ENCODE data around the gene PSD2. TPM values are rescaled to one million over a fixed set of nuclear protein-coding genes. Genes with fewer than 3 reads are reported as not detected.

The PSD2 gene
- total and polyA plus RNA-seq, 2 donors (not counting 1 experiment from before 2014, with no cell fraction given): 0.10 to 0.17 TPM

- Histone ChIP-seq H3K27me3 (replicated peaks in 1 of 4; ENCODE audit: control extremely low read depth in 1 of 4, control insufficient read depth in 3 of 4, insufficient read depth in 4 of 4, low read length in 3 of 4) (peaks cover 0 to 14% (median 4%) of the 10 kb centered on the region in 4 experiments), H3K4me2 (replicated peaks; ENCODE audit: low read depth, low read length, poor library complexity, severe bottlenecking) (peak overlapping the region; percentile 88), H3K27ac (ENCODE audit: low read length in 2 of 2) (no peak overlapping the region), H3K9ac (ENCODE audit: low read length) (peak overlapping the region; percentile 67), H3K79me2 (ENCODE audit: control insufficient read depth, insufficient read depth, low read length) (peaks cover 15% of the 10 kb centered on the region), H4K20me1 (ENCODE audit: control insufficient read depth, insufficient read depth, low read length, poor library complexity, severe bottlenecking) (no peaks in the 10 kb centered on the region), H2AFZ (ENCODE audit: insufficient read depth, low read depth, low read length, poor library complexity, severe bottlenecking) (peak overlapping the region; percentile 79), H3K4me3 (ENCODE audit: control extremely low read depth in 1 of 5, extremely low read depth in 1 of 5, insufficient read depth in 1 of 5, low read depth in 2 of 5, low read length in 4 of 5) (peak overlapping the region; percentile 17 to 66 (median 58)), H3K36me3 (replicated peaks in 1 of 2; ENCODE audit: control extremely low read depth in 1 of 2, control insufficient read depth in 1 of 2, extremely low read depth in 1 of 2, insufficient read depth in 2 of 2, low read length in 1 of 2) (no peaks in the 10 kb centered on the region), H3K9me3 (ENCODE audit: control extremely low read depth in 1 of 3, control insufficient read depth in 2 of 3, insufficient read depth in 1 of 3, low read length in 2 of 3) (no peaks in the 10 kb centered on the region), H3K4me1 (ENCODE audit: control insufficient read depth in 2 of 2, insufficient read depth in 2 of 2, low read length in 2 of 2) (peaks cover 24 to 26% of the 10 kb centered on the region in 2 donors)
- Mint-ChIP-seq H3K9me3 (ENCODE audit: insufficient read depth) (no peaks in the 10 kb centered on the region), H3K27me3 (peaks cover 7% of the 10 kb centered on the region), H3K4me3 (peak overlapping the region; percentile 86), H3K4me1 (peaks cover 31% of the 10 kb centered on the region), H3K27ac (peak overlapping the region; percentile 82)
- intact Hi-C loops (cut with micrococcal nuclease): loop anchor here (1.0 to 2.0 kb wide), 7 partner anchors 55 to 343 kb away; no protein-coding TSS in a partner anchor
- DNase-seq (peak; percentile 93), ATAC-seq (ENCODE audit: low read depth) (peak; percentile 79)
- 10% methylated on average over 36 of the region's 46 CpGs for WGBS (ENCODE audit: insufficient coverage)
- POLR2A ChIA-PET: interaction anchor here (0.5 to 1.8 kb wide), 16 partner anchors 18 to 133 kb away, joined by 3 to 22 read pairs (median 5); no protein-coding TSS in a partner anchor
- TF ChIP-seq EZH2 (IDR thresholded peaks at IDR 0.05; ENCODE audit: borderline replicate concordance, insufficient read depth, low read depth, low read length, poor library complexity, severe bottlenecking): no peak
- TF ChIP-seq CTCF (IDR thresholded peaks at IDR 0.05): peak; percentile 100
- CTCF ChIA-PET: interaction anchor here (0.6 to 15.3 kb wide), 44 partner anchors 9 to 496 kb away, joined by 3 to 479 read pairs (median 5); partner anchors contain the start of genes CXXC5 and DNAJC18
Observed at GRCh38 chr5:139765409-139766217, 30.0 kb upstream of the PSD2 start.

GRCh38 chr5:139767960-139768359, 27.6 kb upstream of the PSD2 start:
- CTCF ChIA-PET: interaction anchor here (0.6 to 15.3 kb wide), 14 partner anchors 8 to 346 kb away, joined by 3 to 479 read pairs (median 4); no protein-coding TSS in a partner anchor
- peaks cover 11% of the 10 kb centered on the region for H3K27me3 Mint-ChIP-seq
- intact Hi-C loops (cut with micrococcal nuclease): no loop called here

More at GRCh38 chr5:139767960-139768359, 27.6 kb upstream of the PSD2 start:
- no peaks in the 10 kb centered on the region for H3K9me3 Mint-ChIP-seq (ENCODE audit: insufficient read depth)
- POLR2A ChIA-PET: no interaction called here
- WGBS (ENCODE audit: insufficient coverage): 64% methylated on average over 3 of the region's 4 CpGs
- Histone ChIP-seq H2AFZ (ENCODE audit: insufficient read depth, low read depth, low read length, poor library complexity, severe bottlenecking) (no peak overlapping the region), H3K4me2 (replicated peaks; ENCODE audit: low read depth, low read length, poor library complexity, severe bottlenecking) (no peak overlapping the region), H3K27me3 (replicated peaks in 1 of 4; ENCODE audit: control extremely low read depth in 1 of 4, control insufficient read depth in 3 of 4, insufficient read depth in 4 of 4, low read length in 3 of 4) (peaks cover 0 to 14% (median 4%) of the 10 kb centered on the region in 4 experiments), H3K9ac (ENCODE audit: low read length) (no peak overlapping the region), H3K4me3 (ENCODE audit: control extremely low read depth in 1 of 5, extremely low read depth in 1 of 5, insufficient read depth in 1 of 5, low read depth in 2 of 5, low read length in 4 of 5) (no peak overlapping the region), H3K4me1 (ENCODE audit: control insufficient read depth in 2 of 2, insufficient read depth in 2 of 2, low read length in 2 of 2) (peaks cover 24 to 26% of the 10 kb centered on the region in 2 donors), H4K20me1 (ENCODE audit: control insufficient read depth, insufficient read depth, low read length, poor library complexity, severe bottlenecking) (no peaks in the 10 kb centered on the region), H3K9me3 (ENCODE audit: control extremely low read depth in 1 of 3, control insufficient read depth in 2 of 3, insufficient read depth in 1 of 3, low read length in 2 of 3) (no peaks in the 10 kb centered on the region), H3K79me2 (ENCODE audit: control insufficient read depth, insufficient read depth, low read length) (peaks cover 15% of the 10 kb centered on the region), H3K27ac (ENCODE audit: low read length in 2 of 2) (no peak overlapping the region), H3K36me3 (replicated peaks in 1 of 2; ENCODE audit: control extremely low read depth in 1 of 2, control insufficient read depth in 1 of 2, extremely low read depth in 1 of 2, insufficient read depth in 2 of 2, low read length in 1 of 2) (no peaks in the 10 kb centered on the region)
- H3K4me3 Mint-ChIP-seq: no peak overlapping the region
- no peak for TF ChIP-seq CTCF (IDR thresholded peaks at IDR 0.05)
- TF ChIP-seq EZH2 (IDR thresholded peaks at IDR 0.05; ENCODE audit: borderline replicate concordance, insufficient read depth, low read depth, low read length, poor library complexity, severe bottlenecking): no peak
- DNase-seq: no peak
- ATAC-seq (ENCODE audit: low read depth): no peak
- no peak overlapping the region for H3K27ac Mint-ChIP-seq
- H3K4me1 Mint-ChIP-seq: peaks cover 25% of the 10 kb centered on the region
